NCI-H460 (cell line): Measurements from ENCODE around the gene FNDC3B. TPM values are rescaled to one million over a fixed set of nuclear protein-coding genes. Genes with fewer than 3 reads are reported as not detected.
"Not testable (repeated sequence)": the region's sequence is repeated elsewhere in the genome, so short reads cannot be mapped to it uniquely, and the experiment has no call there.

Experiments
- DNase-seq: peaks from one replicate; pipeline ENCODE4 v3.0.0-alpha.2; 2016; ENCODE audit warnings: low read depth; ENCODE audit errors: extremely low read depth
- polyA plus RNA-seq: library from polyadenylated mRNA; depleted of rRNA; stranded (reverse); fragments of >200 nt; gene quantifications from 2 replicates; pipeline ENCODE4 v1.2.3, GENCODE V29; 2014; cell fraction: nucleus; rRNA removed
- total RNA-seq: library from RNA; depleted of rRNA; stranded (reverse); fragments of >200 nt; shearing (Covaris generic); gene quantifications from 2 replicates; pipeline ENCODE4 v1.2.3, GENCODE V29; 2014; rRNA removed

FNDC3B gene
- 46.3 and 51.4 TPM in 2 replicates for total RNA-seq
- 17.1 and 26.7 TPM in 2 replicates for polyA plus RNA-seq

DNA sequence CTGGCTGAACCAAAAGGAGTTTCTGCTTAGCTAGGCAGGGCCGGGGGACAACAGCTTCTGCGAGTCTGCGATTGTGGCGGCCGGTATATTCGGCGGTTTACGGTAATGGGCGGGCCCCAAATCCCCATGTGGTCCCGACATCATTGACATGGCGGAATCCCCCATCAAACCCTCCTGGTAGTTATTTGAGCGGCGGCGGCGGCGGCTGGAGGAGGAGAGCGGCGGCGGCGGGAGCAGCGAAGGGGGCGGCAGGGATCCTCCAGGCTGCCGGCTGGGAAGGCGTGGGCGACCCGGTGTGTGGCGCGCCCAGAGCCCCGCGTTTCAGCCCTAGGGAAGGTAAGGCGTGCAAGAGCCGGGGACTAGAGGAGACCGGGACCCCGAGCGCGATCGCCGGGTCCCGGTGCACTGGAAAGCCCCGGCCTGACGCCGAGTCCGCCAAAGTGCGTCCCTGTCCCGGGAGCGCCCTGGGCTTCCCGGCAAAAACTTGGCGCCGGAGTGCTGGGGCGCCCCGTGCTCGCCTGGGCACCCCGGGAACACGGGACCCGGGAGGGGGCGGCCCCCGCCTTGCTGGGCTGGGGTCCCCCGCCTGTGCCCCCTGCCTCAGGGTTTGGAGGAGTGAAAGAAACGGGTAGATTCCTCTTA is at the start of gene FNDC3B:
Gene FNDC3B, plus strand, starts transcription at position 143 of the 642 bp plus-strand sequence. CDS start 72,902 bp downstream, outside the sequence.
- DNase-seq = peak; percentile 91

DNA sequence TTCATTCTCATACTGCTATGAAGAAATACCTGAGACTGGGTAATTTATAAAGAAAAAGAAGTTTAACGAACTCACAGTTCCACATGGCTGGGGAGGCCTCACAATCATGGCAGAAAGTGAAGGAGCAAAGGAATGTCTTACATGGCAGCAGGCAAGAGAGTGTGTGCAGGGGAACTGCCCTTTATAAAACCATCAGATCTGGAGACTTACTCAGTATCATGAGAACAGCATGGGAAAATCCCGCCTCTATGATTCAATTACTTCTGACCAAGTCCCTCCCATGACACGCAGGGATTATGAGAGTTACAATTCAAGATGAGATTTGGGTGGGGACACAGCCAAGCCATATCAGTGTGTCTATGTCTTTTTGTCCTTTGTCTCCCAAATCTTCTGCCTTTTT is 49.1 kb upstream of the FNDC3B start:
- DNase-seq = not testable (repeated sequence)

DNA sequence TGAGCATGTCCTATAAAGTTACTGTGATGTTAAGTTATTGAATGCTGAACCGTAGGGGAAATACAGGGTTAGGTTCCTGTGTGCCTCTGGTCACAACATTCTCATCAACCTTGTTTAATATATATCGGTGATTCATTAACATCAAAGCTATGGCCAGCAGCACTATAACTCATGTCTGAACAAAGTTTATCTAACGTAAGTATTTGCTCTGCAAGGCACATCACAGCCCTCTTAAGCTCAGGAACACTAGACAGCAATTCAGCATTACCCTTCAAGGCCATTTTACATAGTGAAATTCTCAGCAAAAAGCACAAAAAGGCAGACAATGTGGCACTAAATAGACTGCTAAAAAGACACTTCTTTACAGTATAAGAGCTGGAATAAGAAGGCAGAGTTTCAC is 48.2 kb upstream of the FNDC3B start:
- DNase-seq = no peak

DNA sequence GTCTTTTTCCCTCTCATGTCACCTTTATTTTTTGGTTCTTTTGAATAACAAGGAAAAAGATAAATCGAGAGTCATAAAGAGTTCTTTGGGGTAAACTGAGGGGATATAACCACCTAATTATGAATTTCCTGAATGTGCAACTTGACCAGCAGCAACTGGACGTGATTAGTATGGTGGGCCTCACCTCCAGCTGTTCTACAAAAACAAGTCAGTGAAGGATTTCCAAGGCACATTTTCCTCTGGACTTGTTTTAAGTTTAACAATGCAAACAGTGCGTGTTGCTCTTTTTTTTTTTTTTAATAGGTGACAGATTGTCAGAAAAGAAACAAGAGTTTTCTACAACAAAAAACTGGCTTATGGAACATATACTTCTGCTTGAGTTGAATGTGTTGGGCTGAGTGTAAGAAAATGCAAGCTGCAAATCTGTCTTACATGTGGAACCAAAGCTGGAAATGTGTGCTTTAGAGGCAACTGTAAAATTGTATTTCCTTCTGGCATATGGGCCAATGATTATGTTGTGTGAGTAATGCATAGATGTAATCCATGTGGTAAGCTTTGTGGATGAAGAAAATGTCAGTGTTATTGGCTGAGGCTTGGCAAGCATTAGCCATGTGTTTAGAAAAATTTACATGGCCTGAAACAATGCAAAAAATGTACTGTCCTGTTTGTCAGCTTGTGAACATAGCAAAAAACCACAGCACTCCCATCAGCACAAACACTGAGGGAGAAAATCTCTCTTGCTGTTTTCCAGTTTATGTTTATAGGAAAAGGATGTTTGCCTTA is 44.5 kb upstream of the FNDC3B start:
- no peak for DNase-seq

DNA sequence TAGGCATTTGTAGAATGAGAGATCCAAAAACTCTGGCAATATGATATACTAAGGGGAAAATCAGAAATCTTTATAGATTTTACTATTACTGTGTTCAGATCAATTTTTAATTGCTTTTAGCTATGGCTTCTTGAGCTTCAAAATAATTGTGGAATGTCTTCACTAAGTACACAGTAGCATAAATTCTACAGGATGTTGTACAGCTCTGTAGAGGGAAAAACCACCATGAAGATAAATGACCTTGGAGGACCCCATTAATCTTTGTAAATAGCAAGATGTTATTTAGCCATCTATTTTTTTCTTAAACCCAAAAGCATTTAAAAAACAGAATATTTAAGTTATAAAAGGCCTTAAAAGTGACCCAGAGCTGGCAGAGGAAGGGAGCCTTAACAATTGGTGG is 43.9 kb upstream of the FNDC3B start:
- no peak for DNase-seq

DNA sequence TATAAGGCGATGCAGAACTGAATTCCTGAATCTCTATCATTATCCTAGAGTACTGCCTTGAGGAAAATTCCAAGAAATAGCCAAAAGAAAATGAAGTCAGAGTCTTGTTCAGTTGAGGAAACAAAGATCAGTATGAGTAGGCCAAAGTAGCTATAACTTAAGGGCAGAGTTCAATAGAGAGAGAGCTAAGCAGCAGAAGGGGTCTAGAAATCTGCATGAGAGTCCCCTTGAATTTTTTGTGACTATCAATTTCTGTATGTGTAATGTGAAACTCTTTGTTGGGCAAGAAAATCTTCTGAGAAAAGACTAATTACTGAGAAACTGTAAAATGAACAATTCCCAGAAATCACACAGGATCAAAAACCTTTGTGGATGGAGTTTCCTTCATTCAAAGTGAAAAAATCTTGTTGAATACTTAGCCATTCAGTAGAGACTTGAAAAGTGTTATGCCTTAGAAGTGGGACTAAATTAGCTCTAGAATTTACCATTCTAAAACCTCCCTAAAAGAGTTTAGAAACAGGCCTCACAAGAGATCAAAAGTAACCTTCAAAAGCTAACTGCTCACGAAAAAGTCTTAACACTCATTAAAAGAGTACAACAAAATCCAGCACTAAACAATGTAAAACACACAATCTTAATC is 43.1 kb upstream of the FNDC3B start:
- DNase-seq = no peak

DNA sequence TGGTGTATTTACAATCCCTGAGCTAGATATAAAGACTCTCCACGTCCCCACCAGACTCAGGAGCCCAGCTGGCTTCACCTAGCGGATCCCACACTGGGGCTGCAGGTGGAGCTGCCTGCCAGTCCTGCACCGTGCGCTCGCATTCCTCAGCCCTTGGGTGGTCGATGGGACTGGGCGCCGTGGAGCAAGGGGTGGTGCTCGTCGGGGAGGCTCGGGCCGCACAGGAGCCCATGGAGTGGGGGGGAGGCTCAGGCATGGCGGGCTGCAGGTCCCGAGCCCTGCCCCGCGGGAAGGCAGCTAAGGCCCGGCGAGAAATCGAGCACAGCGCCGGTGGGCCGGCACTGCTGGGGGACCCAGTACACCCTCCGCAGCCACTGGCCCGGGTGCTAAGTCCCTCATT is 40.6 kb upstream of the FNDC3B start:
- DNase-seq = not testable (repeated sequence)

DNA sequence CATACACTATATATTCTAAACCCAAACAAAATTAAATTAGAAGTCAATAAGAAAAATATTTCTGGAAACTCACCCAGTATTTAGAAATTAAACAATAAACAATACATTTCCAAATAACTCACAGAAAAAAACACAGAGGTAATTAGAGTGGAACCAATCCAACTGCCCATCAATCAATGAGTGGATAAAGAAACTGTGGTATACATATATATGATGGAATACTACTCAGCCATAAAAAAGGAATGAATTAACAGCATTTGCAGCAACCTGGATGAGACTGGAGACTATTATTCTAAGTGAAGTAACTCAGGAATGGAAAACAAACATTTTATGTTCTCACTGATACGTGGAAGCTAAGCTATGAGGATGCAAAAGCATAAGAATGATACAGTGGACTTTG is 37.8 kb upstream of the FNDC3B start:
- not testable (repeated sequence) for DNase-seq

DNA sequence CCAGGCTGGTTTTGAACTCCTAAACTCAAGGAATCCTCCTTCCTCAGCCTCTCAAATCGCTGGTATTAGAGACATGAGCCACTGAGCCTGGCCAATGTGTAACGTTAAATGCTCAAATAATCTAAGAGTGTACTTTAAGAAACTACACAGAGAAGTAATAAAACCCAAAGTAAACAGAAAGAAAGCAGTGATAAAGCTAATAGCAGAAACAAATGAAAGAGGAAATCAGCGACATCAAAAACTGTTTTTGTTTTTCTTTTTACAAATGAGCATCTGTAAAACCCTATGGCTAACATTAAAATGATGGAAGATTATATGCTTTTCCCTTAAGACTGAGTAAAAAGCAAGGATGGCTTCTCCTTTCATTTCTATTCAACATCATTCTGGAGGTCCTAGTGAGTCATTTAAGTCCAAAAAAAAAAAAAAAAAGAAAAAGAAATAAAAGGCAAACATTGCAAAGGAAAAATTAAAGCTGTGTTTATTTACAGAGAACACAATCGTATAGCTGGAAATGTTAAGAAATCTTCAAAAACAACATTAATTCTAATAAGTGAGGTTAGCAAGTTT is 36.8 kb upstream of the FNDC3B start:
- DNase-seq = no peak

DNA sequence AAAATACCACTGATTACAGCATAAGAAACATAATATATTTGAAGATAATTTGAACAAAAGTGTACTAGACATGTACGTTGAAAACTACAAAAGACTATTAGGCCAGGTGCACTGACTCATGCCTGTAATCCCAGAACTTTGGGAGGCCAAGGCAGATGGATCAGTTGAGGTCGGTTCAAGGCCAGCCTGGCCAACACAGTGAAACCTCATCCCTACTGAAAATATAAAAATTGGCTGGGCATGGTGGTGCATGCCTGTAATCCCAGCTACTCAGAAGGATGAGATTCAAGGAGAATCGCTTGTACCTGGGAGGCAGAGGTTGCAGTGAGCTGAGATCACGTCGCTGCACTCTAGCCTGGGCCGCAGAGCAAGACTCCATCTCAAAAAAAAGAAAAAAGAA is 36.2 kb upstream of the FNDC3B start:
- no peak for DNase-seq

DNA sequence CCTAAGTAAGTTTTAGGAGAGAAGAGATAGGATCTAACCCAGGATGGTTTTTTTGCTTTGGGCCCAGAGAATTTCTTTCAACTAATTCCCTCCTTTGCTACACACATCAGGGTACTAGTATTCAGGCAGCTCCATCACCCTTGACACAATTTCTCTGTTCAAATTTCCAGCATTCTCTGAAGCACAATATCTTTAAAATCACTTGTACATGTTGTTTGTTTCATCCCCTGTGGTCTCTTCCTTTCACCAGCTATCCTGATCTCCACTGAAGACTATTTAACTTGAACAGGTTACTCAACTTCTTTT is 32.4 kb upstream of the FNDC3B start:
- DNase-seq = no peak

DNA sequence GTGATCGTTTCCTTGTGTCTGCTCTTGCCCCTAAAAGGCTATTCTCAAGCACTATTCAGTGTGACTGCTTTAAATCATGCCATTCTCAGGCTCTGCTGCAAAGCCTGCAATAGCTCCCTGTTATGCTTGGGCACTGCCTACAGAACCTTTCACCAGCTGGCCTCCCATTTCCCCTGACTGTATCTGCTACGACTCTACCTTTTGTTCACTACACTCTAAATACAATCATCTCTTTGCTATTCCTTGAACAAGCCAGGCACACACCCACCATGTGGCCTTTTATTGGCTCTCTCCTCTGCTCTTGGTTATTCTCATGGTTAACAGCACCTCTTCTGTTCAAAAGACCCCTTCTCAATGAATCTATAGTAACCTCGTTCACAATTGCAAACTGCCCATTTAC is 29.6 kb upstream of the FNDC3B start:
- DNase-seq = no peak

DNA sequence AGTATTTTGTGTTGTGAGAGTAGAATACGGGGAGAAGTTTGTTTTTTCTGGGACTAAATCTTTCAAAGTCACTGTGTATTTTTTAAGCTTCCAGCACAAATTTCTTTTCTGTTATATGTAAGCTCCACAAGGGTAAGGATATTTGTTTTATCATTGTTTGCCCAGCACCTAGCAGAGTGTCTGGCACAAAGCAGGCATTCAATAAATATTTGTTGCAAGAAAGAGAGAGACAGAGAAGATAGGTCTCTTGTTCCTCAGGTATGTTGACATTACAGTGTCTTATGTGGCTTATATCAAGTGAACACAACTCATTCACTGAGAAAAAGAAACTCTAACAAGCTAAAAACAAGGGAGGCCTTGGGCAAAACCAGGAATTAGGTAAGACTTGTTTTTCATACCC is 26.6 kb upstream of the FNDC3B start:
- DNase-seq = no peak

DNA sequence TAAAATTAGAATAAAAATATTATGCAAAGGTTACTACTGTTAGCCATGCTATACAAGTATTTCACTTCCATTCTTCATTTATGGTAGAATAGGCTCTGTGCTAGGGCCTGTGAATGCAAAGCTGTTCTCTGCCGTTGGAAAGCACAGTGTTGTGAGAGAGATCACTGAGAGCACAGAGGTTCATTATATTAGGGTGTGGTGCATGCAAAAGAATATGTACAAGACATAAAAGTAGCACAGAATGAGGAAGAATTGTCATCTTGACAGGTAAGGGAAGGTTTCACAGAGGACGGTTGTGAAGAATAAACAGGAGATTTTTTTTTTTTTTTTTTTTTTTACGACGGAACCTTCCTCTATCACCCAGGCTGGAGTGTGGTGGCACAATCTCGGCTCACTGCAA is 25.2 kb upstream of the FNDC3B start:
- no peak for DNase-seq

DNA sequence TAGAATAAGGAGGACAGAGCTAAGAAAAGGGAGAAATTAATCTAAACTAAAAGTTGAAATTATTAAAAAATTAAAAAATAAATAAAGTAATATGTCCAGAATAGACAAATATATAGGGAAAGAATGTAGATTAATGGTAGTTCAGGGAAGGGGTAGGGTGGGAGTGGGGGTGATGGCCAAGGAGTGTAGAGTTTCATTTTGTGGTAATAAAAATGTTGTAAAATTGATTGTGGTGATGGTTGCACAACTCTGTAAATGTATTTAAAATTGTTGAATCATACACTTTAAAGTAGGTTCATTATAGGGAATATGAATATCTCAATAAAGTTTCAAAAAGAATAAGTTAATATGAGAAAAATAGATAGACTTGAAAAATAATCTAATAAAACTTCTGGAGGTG is 21.0 kb upstream of the FNDC3B start:
- DNase-seq = no peak

DNA sequence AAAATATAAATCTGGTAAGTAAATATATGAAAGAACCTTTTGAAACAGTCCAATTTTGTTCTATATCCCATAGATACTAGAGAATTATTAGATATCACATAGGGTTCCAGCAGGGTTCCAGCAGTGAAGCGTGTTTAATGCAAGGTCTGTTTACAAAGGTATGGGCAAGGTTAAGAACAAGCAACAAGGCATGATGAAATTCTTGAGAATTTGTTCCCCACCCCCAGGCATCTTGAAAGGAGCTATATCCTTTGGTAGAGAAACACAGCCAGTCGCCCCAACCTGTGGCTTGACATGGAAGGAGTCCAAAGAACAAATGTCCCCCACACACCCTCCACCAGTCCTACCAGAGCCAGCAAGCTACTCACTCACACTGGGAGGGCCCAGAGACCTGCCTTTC is 18.6 kb upstream of the FNDC3B start:
- DNase-seq = no peak

DNA sequence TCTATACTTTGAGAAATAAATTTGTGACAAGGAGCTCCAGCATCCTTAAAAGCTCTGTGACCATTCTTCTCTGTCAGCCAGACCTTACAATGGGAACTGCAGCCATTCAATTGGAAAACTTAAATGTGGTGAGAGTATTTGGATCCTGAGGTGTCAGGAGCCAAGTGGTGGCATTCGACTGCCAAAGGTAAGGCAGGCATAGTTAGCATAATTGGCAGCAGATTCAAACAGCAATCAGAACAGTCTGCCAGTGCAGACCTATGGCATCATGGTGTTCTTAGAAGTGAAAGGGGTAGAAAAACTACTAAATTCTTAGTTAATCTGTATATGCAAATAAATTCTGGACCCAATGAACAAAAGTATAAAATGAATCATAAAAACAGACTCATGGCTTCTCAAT is 18.2 kb upstream of the FNDC3B start:
- no peak for DNase-seq

DNA sequence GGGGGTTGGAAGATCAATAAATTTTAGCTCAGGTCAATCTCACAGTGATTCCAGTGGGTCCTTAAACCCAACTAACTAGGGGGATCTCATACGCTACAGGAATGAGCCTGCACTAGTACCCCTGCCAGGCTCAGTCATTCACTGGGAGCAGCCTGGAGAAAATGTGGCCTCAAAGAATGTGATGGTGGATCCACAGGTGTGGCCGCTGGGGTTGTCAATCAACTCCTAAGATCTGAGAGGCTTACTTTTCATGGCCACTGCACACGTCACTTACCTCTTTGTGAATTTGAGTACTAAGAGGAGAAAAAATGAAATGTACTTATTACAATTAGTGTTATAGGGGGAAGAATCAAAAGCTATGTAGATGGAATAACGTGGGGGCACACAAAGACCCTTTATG is 17.5 kb upstream of the FNDC3B start:
- DNase-seq = no peak

DNA sequence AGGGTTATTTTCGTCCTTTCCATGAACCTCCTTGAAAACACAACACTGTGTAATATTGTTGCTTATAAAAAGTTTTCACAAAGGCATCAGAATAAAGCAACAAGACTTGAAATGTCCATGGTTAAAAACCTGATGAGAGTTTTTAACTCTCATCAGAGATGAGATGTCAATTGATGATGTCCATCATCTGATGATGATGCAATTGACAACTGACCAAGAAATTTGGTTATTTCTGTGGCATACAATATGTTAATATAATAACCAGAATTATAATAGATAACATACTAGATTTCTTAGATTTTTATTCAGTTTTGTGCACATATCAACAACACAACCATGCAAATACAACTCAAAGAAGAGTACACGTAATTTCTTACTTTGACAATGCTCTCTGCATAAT is 15.5 kb upstream of the FNDC3B start:
- DNase-seq = no peak

DNA sequence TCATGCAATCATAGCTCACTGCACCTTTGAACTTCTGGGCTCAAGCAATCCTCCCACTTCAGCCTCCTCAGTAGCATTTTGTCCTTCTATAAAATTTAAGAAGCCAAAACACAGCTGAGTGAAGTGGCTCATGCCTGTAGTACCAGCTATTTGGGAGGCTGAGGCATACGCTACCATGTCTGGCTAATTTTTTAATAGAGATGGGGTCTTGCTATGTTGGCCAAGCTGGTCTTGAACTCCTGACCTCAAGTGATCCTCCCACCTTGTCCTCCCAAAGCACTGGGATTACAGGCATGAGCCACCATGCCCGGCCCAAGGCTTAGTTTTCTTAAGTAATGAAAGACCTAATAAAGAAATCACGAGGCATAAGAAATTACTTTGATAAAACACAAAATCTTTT is 14.7 kb upstream of the FNDC3B start:
- no peak for DNase-seq

DNA sequence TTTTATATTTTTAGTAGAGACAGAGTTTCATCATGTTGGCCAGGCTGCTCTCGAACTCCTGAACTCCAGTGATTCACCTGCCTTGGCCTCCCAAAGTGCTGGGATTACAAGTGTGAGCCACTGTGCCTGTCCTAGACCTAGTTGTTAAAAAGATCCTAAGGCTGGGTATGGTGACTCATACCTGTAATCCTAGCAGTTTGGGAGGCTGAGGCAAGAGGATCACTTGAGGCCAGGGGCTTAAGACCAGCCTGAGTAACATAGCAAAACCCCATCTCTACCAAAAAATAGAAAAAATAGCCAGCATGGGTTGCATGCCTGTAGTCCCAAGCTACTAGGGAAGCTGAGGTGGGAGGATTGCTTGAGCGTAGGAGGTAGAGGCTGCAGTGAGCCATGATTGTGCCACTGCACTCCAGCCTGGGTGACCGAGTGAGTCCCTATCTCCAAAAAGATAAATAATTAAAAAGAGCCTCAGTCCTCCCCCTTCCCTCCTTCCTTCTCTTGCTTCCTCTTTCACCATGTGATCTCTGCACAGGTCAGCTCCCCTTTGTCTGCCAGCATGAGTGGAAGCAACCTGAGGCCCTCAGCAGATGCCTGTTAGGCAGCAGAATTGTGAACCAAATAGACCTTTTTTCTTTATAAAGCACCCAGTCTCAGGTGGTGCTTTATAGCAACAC is 9.8 kb upstream of the FNDC3B start:
- no peak for DNase-seq
